ENCODE data around the gene SKA3. TPM values are rescaled to one million over a fixed set of nuclear protein-coding genes. Genes with fewer than 3 reads are reported as not detected.

Gene SKA3
- polyA plus RNA-seq, 1 of the 3 experiments (the other 2 are of a cell fraction): 5.9 TPM

DNA sequence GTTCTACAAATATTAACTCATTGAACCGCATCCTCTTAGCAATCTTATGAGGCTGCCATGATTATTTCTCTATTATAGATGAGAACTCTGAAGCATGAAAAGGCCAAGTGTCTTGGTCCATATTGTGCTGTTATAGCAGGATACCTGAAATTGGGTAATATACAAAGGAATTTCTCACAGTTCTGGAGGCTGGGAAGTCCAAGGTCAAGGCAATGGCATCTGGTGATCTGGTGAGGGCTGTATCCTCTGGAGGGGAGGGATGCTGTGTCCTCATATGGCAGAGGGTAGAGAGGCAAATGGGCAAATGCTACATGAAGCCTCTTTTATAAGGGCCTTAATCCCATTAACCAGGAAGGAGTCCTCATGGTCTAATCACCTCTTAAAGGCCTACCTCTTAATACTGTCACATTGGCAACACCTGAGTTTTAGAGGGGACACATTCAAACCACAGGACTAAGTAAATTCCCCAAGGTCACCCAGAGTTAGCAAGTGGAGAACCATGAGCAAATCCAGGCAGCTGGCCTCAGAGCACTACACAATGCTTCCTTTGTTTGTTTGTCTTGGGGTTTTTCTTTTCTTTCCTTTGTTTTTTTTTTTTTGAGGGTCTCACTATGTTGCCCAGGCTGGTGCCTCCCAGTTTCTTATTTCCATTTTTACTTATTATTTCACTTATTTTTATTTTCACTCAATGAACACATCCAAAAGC is 59.1 kb downstream of the SKA3 start:
- H3K9ac ChIP-seq: no peak overlapping the region
- CTCF ChIA-PET: no interaction called here
- 95% methylated on average over 1 of the region's 1 CpG for whole genome bisulfite sequencing (ENCODE audit: low lambda C conversion rate)

DNA sequence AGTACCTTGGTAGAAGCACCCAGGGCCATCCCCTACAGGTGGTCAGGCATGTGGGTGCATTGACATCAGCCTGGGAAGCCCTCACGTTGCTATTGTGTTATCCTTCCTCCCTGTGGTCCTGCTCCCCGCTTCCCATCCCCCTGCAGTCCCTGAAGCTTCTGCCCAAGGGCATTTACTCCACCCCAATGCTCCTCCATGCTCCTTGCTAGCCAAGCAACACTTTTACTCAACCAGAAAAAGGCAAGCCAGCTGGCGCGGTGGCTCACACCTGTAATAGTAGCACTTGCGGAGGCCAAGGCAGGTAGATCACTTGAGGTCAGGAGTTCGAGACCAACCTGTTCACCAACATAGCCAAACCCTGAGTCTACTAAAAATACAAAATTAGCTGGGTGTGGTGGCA is 60.2 kb downstream of the SKA3 start:
- Histone ChIP-seq H3K27me3 (ENCODE audit: insufficient read depth) (no peaks in the 10 kb centered on the region), H3K36me3 (replicated peaks in 1 of 2; ENCODE audit: control insufficient read depth in 1 of 2, insufficient read depth in 2 of 2, low read length in 1 of 2) (no peaks in the 10 kb centered on the region), H3K4me1 (ENCODE audit: control insufficient read depth in 1 of 2, insufficient read depth in 2 of 2, low read depth in 1 of 2, low read length in 1 of 2) (no peaks in the 10 kb centered on the region), H3K9ac (no peak overlapping the region), H3K9me2 (no peaks in the 10 kb centered on the region), H3K79me2 (ENCODE audit: insufficient read depth) (no peaks in the 10 kb centered on the region), H3K4me2 (no peak overlapping the region), H4K20me1 (ENCODE audit: insufficient read depth) (no peaks in the 10 kb centered on the region), H3K27ac (ENCODE audit: low read depth in 2 of 2, low read length in 1 of 2) (no peak overlapping the region), H3K4me3 (ENCODE audit: low read depth in 2 of 2, low read length in 1 of 2) (no peak overlapping the region), H2AFZ (ENCODE audit: low read depth) (no peak overlapping the region), H3F3A (replicated peaks; ENCODE audit: insufficient read depth) (no peaks in the 10 kb centered on the region), H3K9me3 (no peaks in the 10 kb centered on the region)
- CTCF ChIA-PET: no interaction called here
- 83% methylated on average over 6 of the region's 6 CpGs for WGBS (ENCODE audit: low lambda C conversion rate)
- POLR2A ChIA-PET: no interaction called here
- no peak for DNase-seq
- TF ChIP-seq RCOR1 (IDR thresholded peaks at IDR 0.05; ENCODE audit: low read length) (no peak), TEAD4 (IDR thresholded peaks at IDR 0.05; ENCODE audit: borderline replicate concordance, insufficient read depth) (no peak), FOSL2 (IDR thresholded peaks at IDR 0.05; ENCODE audit: borderline replicate concordance, low read depth) (no peak), MEF2A (IDR thresholded peaks at IDR 0.05; ENCODE audit: borderline replicate concordance, low read depth) (no peak), EZH2phosphoT487 (IDR thresholded peaks at IDR 0.05; ENCODE audit: borderline replicate concordance, low read depth) (no peak), ZBTB33 (IDR thresholded peaks at IDR 0.05; ENCODE audit: borderline replicate concordance, low read depth) (no peak), TCF12 (IDR thresholded peaks at IDR 0.05) (no peak), GATA2 (CRISPR knock-in tag; IDR thresholded peaks at IDR 0.05) (no peak), USF2 (IDR thresholded peaks at IDR 0.05; ENCODE audit: borderline replicate concordance, low read depth, low read length) (no peak), IRF3 (IDR thresholded peaks at IDR 0.05; ENCODE audit: low read depth, low read length) (no peak), JUND (IDR thresholded peaks at IDR 0.05) (no peak), RXRA (IDR thresholded peaks at IDR 0.05; ENCODE audit: borderline replicate concordance, low read depth) (no peak), RAD21 (IDR thresholded peaks at IDR 0.05; ENCODE audit: low read length) (no peak)

More for the DNA sequence above, 59.1 kb downstream of the SKA3 start:
- POLR2A ChIA-PET: no interaction called here
- Histone ChIP-seq H3K9me3 (no peaks in the 10 kb centered on the region), H3K27me3 (ENCODE audit: insufficient read depth) (no peaks in the 10 kb centered on the region), H3K4me2 (no peak overlapping the region), H3K4me3 (ENCODE audit: low read depth in 2 of 2, low read length in 1 of 2) (no peak overlapping the region), H4K20me1 (ENCODE audit: insufficient read depth) (no peaks in the 10 kb centered on the region), H2AFZ (ENCODE audit: low read depth) (no peak overlapping the region), H3K9me2 (no peaks in the 10 kb centered on the region), H3K36me3 (replicated peaks in 1 of 2; ENCODE audit: control insufficient read depth in 1 of 2, insufficient read depth in 2 of 2, low read length in 1 of 2) (no peaks in the 10 kb centered on the region), H3K4me1 (ENCODE audit: control insufficient read depth in 1 of 2, insufficient read depth in 2 of 2, low read depth in 1 of 2, low read length in 1 of 2) (no peaks in the 10 kb centered on the region), H3K27ac (ENCODE audit: low read depth in 2 of 2, low read length in 1 of 2) (no peak overlapping the region), H3F3A (replicated peaks; ENCODE audit: insufficient read depth) (no peaks in the 10 kb centered on the region), H3K79me2 (ENCODE audit: insufficient read depth) (no peaks in the 10 kb centered on the region)
- TF ChIP-seq NFIC (IDR thresholded peaks at IDR 0.05; ENCODE audit: borderline replicate concordance): no peak
- no peak for TF ChIP-seq FOXJ3 (CRISPR knock-in tag; IDR thresholded peaks at IDR 0.05)
- TF ChIP-seq RFX5 (IDR thresholded peaks at IDR 0.05; ENCODE audit: low read length): no peak
- no peak for TF ChIP-seq SMC3 (IDR thresholded peaks at IDR 0.05; ENCODE audit: low read depth, low read length)
- TF ChIP-seq RAD21 (IDR thresholded peaks at IDR 0.05; ENCODE audit: low read length): no peak
- no peak for TF ChIP-seq TEAD4 (IDR thresholded peaks at IDR 0.05; ENCODE audit: borderline replicate concordance, insufficient read depth)
- TF ChIP-seq FOXM1 (IDR thresholded peaks at IDR 0.05; ENCODE audit: low read depth): no peak
- no peak for TF ChIP-seq RCOR1 (IDR thresholded peaks at IDR 0.05; ENCODE audit: low read length)
- TF ChIP-seq MXI1 (IDR thresholded peaks at IDR 0.05; ENCODE audit: low read depth, low read length): no peak
- TF ChIP-seq, protein P1, sequence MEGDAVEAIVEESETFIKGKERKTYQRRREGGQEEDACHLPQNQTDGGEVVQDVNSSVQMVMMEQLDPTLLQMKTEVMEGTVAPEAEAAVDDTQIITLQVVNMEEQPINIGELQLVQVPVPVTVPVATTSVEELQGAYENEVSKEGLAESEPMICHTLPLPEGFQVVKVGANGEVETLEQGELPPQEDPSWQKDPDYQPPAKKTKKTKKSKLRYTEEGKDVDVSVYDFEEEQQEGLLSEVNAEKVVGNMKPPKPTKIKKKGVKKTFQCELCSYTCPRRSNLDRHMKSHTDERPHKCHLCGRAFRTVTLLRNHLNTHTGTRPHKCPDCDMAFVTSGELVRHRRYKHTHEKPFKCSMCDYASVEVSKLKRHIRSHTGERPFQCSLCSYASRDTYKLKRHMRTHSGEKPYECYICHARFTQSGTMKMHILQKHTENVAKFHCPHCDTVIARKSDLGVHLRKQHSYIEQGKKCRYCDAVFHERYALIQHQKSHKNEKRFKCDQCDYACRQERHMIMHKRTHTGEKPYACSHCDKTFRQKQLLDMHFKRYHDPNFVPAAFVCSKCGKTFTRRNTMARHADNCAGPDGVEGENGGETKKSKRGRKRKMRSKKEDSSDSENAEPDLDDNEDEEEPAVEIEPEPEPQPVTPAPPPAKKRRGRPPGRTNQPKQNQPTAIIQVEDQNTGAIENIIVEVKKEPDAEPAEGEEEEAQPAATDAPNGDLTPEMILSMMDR (IDR thresholded peaks at IDR 0.05): no peak
- TF ChIP-seq EP300 (IDR thresholded peaks at IDR 0.05; ENCODE audit: borderline replicate concordance in 1 of 2, low read depth in 1 of 2, low read length in 1 of 2): no peak
- no peak for TF ChIP-seq EZH2phosphoT487 (IDR thresholded peaks at IDR 0.05; ENCODE audit: borderline replicate concordance, low read depth)
- no peak for TF ChIP-seq SIN3A (IDR thresholded peaks at IDR 0.05; ENCODE audit: borderline replicate concordance, low read depth, low read length)
- TF ChIP-seq RXRA (IDR thresholded peaks at IDR 0.05; ENCODE audit: borderline replicate concordance, low read depth): no peak
- no peak for TF ChIP-seq MAX (IDR thresholded peaks at IDR 0.05; ENCODE audit: low read depth)
- no peak for DNase-seq
